HL-60 (cell line): ENCODE data around the gene SCAI.

Source experiments
- POLR2AphosphoS5 ChIP-seq: IDR thresholded peaks from 2 replicates; pipeline ENCODE4 v1.6.1; 2012; ENCODE audit warnings: low read depth
- TF ChIP-seq, protein P1 (sequence below): IDR thresholded peaks from one replicate; pipeline ENCODE4 v1.5.1; 2011; ENCODE audit warnings: low read length, control low read depth, inconsistent platforms; ENCODE audit not compliant: insufficient read depth

DNA sequence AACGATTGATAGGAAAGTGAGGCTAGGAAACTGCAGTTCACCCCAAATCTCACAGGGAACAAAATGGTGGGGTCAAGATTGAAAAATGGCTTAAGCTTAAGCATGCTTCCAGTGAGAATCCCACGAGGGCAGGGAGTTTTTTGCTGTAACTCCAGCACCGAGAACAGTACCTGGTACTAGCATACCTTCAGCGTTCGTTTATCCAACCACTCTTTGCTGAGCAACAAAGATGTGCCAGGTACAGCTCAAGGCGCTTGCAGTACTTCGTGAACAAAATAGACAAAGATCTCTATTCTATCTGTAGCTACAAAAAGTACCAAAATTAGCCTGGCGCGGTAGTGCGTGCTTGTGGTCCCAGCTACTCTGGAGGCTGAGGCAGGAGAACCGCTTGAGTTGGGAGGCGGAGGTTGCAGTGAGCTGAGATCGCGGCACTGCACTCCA lies 47.1 kb upstream of the SCAI start:
- TF ChIP-seq, protein P1, sequence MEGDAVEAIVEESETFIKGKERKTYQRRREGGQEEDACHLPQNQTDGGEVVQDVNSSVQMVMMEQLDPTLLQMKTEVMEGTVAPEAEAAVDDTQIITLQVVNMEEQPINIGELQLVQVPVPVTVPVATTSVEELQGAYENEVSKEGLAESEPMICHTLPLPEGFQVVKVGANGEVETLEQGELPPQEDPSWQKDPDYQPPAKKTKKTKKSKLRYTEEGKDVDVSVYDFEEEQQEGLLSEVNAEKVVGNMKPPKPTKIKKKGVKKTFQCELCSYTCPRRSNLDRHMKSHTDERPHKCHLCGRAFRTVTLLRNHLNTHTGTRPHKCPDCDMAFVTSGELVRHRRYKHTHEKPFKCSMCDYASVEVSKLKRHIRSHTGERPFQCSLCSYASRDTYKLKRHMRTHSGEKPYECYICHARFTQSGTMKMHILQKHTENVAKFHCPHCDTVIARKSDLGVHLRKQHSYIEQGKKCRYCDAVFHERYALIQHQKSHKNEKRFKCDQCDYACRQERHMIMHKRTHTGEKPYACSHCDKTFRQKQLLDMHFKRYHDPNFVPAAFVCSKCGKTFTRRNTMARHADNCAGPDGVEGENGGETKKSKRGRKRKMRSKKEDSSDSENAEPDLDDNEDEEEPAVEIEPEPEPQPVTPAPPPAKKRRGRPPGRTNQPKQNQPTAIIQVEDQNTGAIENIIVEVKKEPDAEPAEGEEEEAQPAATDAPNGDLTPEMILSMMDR, result no peak
- TF ChIP-seq POLR2AphosphoS5, result no peak
